K562 (cell line): Measurements from ENCODE around the gene CLEC17A. TPM values are rescaled to one million over a fixed set of nuclear protein-coding genes. Genes with fewer than 3 reads are reported as not detected.

ENCODE experiments used
- EHMT2 ChIP-seq: fragments of 450-650 bp; IDR thresholded peaks from 2 replicates; pipeline ENCODE4 v1.6.1; 2018; ENCODE audit warnings: antibody characterized with exemption
- KLF13 ChIP-seq: fragments of 450-650 bp; IDR thresholded peaks from 2 replicates; pipeline ENCODE4 v1.6.1; 2016; ENCODE audit warnings: missing genetic modification characterization, low read depth, mild to moderate bottlenecking, missing compliant biosample characterization, moderate library complexity, borderline replicate concordance
- MIER1 ChIP-seq: fragments of 450-650 bp; IDR thresholded peaks from 2 replicates; pipeline ENCODE4 v1.6.1; 2016; ENCODE audit warnings: antibody characterized with exemption, mild to moderate bottlenecking, low read depth
- NRF1 ChIP-seq, 2 experiments: fragments of 450-650 bp; IDR thresholded peaks in 1 of 2; conservative IDR thresholded peaks in 1 of 2; 2 replicates each; pipeline ENCODE4 v1.6.1; 2014; ENCODE audit warnings: mild to moderate bottlenecking in 2 of 2
- RAD21 ChIP-seq, 2 experiments: fragments of 250-450 bp in 1 of 2; fragments of 450-650 bp in 1 of 2; sonication (Bioruptor Pico) in 1 of 2; formaldehyde crosslinking in 1 of 2; IDR thresholded peaks in 1 of 2; conservative IDR thresholded peaks in 1 of 2; 2 replicates each; pipeline versions ENCODE4 v1.4.0 to v1.8.0; 2020 to 2022; ENCODE audit warnings: mild to moderate bottlenecking in 2 of 2, moderate library complexity in 1 of 2
- RCOR1 ChIP-seq, 2 experiments: IDR thresholded peaks; 2 replicates each; pipeline ENCODE4 v1.6.1; 2012; ENCODE audit warnings: low read depth in 2 of 2, low read length in 2 of 2, borderline replicate concordance in 1 of 2, improper control_type of control experiment in 1 of 2
- TCF3 ChIP-seq: sonication (generic); formaldehyde crosslinking; IDR thresholded peaks from 2 replicates; pipeline ENCODE4 v1.4.0; 2020; ENCODE audit warnings: mild to moderate bottlenecking, missing genetic modification reagents
- TEAD1 ChIP-seq, 2 experiments: fragments of 450-650 bp in 1 of 2; sonication (generic) in 1 of 2; formaldehyde crosslinking; IDR thresholded peaks; 2 replicates each; pipeline versions ENCODE4 v1.4.0 to v1.8.0; 2020 to 2022; ENCODE audit warnings: mild to moderate bottlenecking in 2 of 2, missing genetic modification reagents in 1 of 2
- TEAD4 ChIP-seq, 2 experiments: sonication (generic) in 1 of 2; formaldehyde crosslinking in 1 of 2; IDR thresholded peaks; 2 replicates each; pipeline versions ENCODE4 v1.6.1 to v1.8.0; 2012 to 2022; ENCODE audit warnings: borderline replicate concordance in 1 of 2, inconsistent platforms in 1 of 2, low read length in 1 of 2, mild to moderate bottlenecking in 1 of 2, missing genetic modification reagents in 1 of 2
- TFAM ChIP-seq: fragments of 250-450 bp; sonication (Bioruptor Pico); conservative IDR thresholded peaks from 2 replicates; pipeline ENCODE4 v1.5.0; 2021; ENCODE audit warnings: mild to moderate bottlenecking, moderate library complexity
- TGIF2 ChIP-seq: sonication (generic); formaldehyde crosslinking; IDR thresholded peaks from 2 replicates; pipeline ENCODE4 v1.8.1; 2022; ENCODE audit warnings: mild to moderate bottlenecking, missing genetic modification reagents, moderate library complexity
- ZBED1 ChIP-seq: IDR thresholded peaks from 2 replicates; pipeline ENCODE4 v1.6.1; 2014
- ZNF133 ChIP-seq: fragments of 250-450 bp; sonication (Bioruptor Pico); IDR thresholded peaks from 2 replicates; pipeline ENCODE4 v1.4.0; 2020; ENCODE audit warnings: mild to moderate bottlenecking
- ZNF174 ChIP-seq: fragments of 250-450 bp; sonication (Bioruptor Pico); IDR thresholded peaks from 2 replicates; pipeline ENCODE4 v1.4.0; 2020; ENCODE audit warnings: mild to moderate bottlenecking
- ZNF3 ChIP-seq: fragments of 250-450 bp; sonication (Bioruptor Pico); IDR thresholded peaks from 2 replicates; pipeline ENCODE4 v1.5.0; 2021; ENCODE audit warnings: mild to moderate bottlenecking, moderate library complexity
- ZNF431 ChIP-seq: sonication (generic); formaldehyde crosslinking; IDR thresholded peaks from 2 replicates; pipeline ENCODE4 v1.8.0; 2022; ENCODE audit warnings: mild to moderate bottlenecking, missing genetic modification reagents
- ZNF561 ChIP-seq: fragments of 450-650 bp; formaldehyde crosslinking; conservative IDR thresholded peaks from 2 replicates; pipeline ENCODE4 v1.4.0; 2020; ENCODE audit warnings: mild to moderate bottlenecking, moderate library complexity
- polyA plus RNA-seq, 8 experiments: library from polyadenylated mRNA; depleted of rRNA in 4 of 8; stranded (reverse) in 5 of 8; unstranded in 3 of 8; fragments of >200 nt; fragmentation: Nextera tagmentation in 2 of 8; fragmentation: Illumina TruSeq in 1 of 8; extraction: Ambion mirVana in 2 of 8; extraction: Trizol in 1 of 8; gene quantifications; 2 replicates each; pipeline versions ENCODE4 v1.2.1 to v1.2.3, GENCODE V29; 2011 to 2014; ENCODE audit warnings: inconsistent platforms in 1 of 8, missing spikeins in 1 of 8
- total RNA-seq, 7 experiments: library from RNA; depleted of rRNA in 6 of 7; stranded (reverse); fragments of >200 nt in 6 of 7; fragmentation: Illumina TruSeq in 2 of 7; extraction: Trizol in 2 of 7; gene quantifications; 2 replicates each; pipeline versions ENCODE4 v1.2.1 to v1.2.3, GENCODE V29; 2011 to 2021; ENCODE audit warnings: low replicate concordance in 1 of 7
- TF ChIP-seq, protein P1 (sequence below): fragments of 450-650 bp; IDR thresholded peaks from 2 replicates; pipeline ENCODE4 v1.6.1; 2016; ENCODE audit warnings: low read depth
- TF ChIP-seq, protein P2 (sequence below): sonication (generic); formaldehyde crosslinking; IDR thresholded peaks from 2 replicates; pipeline ENCODE4 v1.5.0; 2020; ENCODE audit warnings: missing genetic modification reagents

The CLEC17A gene
- total and polyA plus RNA-seq, 9 of the 15 experiments (the other 6 are each of a cell fraction or from before 2014, with no cell fraction given) = 0.03 TPM; not detected in 8

DNA sequence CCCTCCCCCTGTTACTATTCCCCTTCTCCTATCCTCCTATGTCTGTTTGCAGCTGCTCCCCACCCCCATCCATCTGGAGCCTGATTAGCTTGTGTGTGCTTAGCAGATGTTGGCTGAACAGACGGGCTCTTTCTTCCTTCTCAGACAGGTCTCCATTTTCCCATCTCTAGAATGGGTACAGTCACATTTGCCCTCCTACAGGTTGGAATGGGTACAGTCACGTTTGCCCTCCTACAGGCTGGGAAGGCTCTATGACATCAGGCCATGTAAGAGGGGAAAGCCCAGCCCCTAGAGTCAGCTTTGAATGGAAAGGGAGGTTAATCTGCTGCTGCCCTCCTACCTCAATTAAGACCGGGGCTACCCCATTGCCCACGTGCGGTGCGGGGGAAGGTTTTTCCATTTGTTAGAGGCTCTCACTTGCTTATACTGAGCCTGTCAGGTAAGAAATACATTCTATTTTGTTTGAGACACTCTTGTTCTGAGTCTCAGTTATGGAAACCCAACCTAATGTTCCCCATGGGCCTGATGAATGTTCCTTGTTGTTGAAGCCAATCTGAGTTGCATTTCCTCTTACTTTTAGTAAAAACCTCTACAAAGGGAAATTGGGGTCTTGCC is 2.2 kb upstream of the CLEC17A start (continued):
- TF ChIP-seq TEAD4 (IDR thresholded peaks at IDR 0.05; ENCODE audit: low read length) (peak; percentile 31; the same call in 1 of the 2 replicates), TEAD4 (CRISPR knock-in tag; IDR thresholded peaks at IDR 0.05; ENCODE audit: borderline replicate concordance) (no peak), MIER1 (0 out of 2 replicates have a peak, but pooled peaks have one; percentile 61), KLF13 (no peak), TCF3 (CRISPR knock-in tag) (0 out of 2 replicates have a peak, but pooled peaks have one; percentile 44), ZBED1 (no peak), TFAM (CRISPR knock-in tag) (no peak), NRF1 (conservative IDR thresholded peaks at IDR 0.05 in 1 of 2, IDR thresholded peaks at IDR 0.05 in 1 of 2) (no peak), RCOR1 (IDR thresholded peaks at IDR 0.05; ENCODE audit: borderline replicate concordance in 1 of 2, low read depth in 2 of 2, low read length in 2 of 2) (peak; percentile 69 to 74; a peak in 2 of 4 replicates), ZNF3 (CRISPR knock-in tag) (no peak), ZNF174 (CRISPR knock-in tag) (no peak), RAD21 (CRISPR knock-in tag; conservative IDR thresholded peaks at IDR 0.05 in 1 of 2, IDR thresholded peaks at IDR 0.05 in 1 of 2) (no peak), ZNF561 (CRISPR knock-in tag) (no peak), TGIF2 (no peak), EHMT2 (no peak), ZNF133 (CRISPR knock-in tag) (no peak), TEAD1 (CRISPR knock-in tag; IDR thresholded peaks at IDR 0.05) (peak in 1 of 2 experiments; percentile 55; a peak in 1 of 4 replicates), ZNF431 (CRISPR knock-in tag) (no peak)
- TF ChIP-seq, protein P1, sequence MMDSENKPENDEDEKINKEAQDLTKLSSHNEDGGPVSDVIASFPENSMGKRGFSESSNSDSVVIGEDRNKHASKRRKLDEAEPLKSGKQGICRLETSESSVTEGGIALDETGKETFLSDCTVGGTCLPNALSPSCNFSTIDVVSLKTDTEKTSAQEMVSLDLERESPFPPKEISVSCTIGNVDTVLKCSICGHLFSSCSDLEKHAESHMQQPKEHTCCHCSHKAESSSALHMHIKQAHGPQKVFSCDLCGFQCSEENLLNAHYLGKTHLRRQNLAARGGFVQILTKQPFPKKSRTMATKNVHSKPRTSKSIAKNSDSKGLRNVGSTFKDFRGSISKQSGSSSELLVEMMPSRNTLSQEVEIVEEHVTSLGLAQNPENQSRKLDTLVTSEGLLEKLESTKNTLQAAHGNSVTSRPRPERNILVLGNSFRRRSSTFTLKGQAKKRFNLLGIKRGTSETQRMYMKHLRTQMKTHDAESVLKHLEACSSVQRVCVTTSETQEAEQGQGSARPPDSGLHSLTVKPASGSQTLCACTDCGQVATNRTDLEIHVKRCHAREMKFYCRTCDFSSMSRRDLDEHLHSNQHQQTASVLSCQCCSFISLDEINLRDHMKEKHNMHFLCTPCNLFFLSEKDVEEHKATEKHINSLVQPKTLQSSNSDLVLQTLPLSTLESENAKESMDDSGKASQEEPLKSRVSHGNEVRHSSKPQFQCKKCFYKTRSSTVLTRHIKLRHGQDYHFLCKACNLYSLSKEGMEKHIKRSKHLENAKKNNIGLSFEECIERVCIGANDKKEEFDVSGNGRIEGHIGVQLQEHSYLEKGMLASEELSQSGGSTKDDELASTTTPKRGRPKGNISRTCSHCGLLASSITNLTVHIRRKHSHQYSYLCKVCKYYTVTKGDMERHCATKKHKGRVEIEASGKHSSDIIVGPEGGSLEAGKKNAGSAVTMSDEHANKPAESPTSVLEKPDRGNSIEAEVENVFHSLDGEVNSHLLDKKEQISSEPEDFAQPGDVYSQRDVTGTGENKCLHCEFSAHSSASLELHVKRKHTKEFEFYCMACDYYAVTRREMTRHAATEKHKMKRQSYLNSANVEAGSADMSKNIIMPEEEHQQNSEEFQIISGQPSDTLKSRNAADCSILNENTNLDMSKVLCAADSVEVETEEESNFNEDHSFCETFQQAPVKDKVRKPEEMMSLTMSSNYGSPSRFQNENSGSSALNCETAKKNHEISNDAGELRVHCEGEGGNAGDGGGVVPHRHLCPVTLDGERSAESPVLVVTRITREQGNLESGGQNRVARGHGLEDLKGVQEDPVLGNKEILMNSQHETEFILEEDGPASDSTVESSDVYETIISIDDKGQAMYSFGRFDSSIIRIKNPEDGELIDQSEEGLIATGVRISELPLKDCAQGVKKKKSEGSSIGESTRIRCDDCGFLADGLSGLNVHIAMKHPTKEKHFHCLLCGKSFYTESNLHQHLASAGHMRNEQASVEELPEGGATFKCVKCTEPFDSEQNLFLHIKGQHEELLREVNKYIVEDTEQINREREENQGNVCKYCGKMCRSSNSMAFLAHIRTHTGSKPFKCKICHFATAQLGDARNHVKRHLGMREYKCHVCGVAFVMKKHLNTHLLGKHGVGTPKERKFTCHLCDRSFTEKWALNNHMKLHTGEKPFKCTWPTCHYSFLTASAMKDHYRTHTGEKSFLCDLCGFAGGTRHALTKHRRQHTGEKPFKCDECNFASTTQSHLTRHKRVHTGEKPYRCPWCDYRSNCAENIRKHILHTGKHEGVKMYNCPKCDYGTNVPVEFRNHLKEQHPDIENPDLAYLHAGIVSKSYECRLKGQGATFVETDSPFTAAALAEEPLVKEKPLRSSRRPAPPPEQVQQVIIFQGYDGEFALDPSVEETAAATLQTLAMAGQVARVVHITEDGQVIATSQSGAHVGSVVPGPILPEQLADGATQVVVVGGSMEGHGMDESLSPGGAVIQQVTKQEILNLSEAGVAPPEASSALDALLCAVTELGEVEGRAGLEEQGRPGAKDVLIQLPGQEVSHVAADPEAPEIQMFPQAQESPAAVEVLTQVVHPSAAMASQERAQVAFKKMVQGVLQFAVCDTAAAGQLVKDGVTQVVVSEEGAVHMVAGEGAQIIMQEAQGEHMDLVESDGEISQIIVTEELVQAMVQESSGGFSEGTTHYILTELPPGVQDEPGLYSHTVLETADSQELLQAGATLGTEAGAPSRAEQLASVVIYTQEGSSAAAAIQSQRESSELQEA = no peak
- TF ChIP-seq, protein P2, sequence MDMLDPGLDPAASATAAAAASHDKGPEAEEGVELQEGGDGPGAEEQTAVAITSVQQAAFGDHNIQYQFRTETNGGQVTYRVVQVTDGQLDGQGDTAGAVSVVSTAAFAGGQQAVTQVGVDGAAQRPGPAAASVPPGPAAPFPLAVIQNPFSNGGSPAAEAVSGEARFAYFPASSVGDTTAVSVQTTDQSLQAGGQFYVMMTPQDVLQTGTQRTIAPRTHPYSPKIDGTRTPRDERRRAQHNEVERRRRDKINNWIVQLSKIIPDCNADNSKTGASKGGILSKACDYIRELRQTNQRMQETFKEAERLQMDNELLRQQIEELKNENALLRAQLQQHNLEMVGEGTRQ (CRISPR knock-in tag) = no peak
